ENCODE data around the gene AKR1B1.

AKR1B1 gene

DNA sequence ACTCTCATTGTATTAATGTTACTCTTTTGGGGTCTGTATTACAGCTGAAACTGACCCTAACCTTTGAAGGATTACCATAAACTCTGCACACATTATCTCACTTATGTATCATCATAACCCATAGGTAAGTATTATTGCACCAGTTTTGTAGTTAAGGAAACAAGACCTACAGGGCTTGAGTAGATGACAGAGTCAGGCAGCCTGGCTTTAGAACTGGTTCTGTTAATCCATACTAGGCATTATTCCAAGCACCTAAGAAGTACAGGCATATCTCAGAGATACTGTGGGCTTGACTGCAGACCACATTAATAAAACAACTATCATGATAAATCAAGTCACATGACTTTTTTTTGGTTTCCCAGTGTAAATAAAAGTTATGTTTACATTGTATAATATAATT lies 17.1 kb upstream of the AKR1B1 start:
- Histone ChIP-seq H3K27ac (no peak overlapping the region), H3K27me3 (replicated peaks) (no peaks in the 10 kb centered on the region), H3K36me3 (replicated peaks) (no peaks in the 10 kb centered on the region), H3K4me3 (ENCODE audit: low read depth, low read length) (no peak overlapping the region)
- DNase-seq: no peak
- in situ Hi-C loops (cut with HindIII; ENCODE audit: low pct_ligation_motif_present, low sequenced_read_pairs): no loop called here
- TF ChIP-seq, protein P1, sequence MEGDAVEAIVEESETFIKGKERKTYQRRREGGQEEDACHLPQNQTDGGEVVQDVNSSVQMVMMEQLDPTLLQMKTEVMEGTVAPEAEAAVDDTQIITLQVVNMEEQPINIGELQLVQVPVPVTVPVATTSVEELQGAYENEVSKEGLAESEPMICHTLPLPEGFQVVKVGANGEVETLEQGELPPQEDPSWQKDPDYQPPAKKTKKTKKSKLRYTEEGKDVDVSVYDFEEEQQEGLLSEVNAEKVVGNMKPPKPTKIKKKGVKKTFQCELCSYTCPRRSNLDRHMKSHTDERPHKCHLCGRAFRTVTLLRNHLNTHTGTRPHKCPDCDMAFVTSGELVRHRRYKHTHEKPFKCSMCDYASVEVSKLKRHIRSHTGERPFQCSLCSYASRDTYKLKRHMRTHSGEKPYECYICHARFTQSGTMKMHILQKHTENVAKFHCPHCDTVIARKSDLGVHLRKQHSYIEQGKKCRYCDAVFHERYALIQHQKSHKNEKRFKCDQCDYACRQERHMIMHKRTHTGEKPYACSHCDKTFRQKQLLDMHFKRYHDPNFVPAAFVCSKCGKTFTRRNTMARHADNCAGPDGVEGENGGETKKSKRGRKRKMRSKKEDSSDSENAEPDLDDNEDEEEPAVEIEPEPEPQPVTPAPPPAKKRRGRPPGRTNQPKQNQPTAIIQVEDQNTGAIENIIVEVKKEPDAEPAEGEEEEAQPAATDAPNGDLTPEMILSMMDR (IDR thresholded peaks at IDR 0.05; ENCODE audit: low read depth, low read length, missing control alignments): no peak

DNA sequence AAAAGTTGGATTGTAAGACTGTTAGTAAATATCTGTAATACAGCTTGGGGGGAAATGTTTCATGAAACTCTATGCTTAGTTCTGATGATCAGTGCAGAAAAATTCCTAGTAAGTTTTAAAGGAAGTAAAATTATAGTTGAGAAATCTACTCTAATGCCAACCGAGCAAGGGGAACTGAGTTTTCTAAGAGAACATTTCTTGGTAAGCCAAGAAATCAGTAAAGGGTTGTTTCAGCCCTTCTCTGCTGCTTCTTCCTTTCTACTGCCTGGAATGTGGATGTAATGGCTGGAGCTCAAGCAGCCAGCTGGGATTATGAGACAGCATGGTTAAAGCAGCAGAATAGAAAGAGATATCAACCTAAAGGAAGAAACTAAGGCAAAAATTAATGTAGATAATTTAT lies 15.9 kb upstream of the AKR1B1 start:
- Histone ChIP-seq H3K27ac (no peak overlapping the region), H3K36me3 (replicated peaks) (no peaks in the 10 kb centered on the region), H3K4me3 (ENCODE audit: low read depth, low read length) (no peak overlapping the region), H3K27me3 (replicated peaks) (no peaks in the 10 kb centered on the region)
- no peak for DNase-seq
- in situ Hi-C loops (cut with HindIII; ENCODE audit: low pct_ligation_motif_present, low sequenced_read_pairs): no loop called here
- TF ChIP-seq, protein P1 (IDR thresholded peaks at IDR 0.05; ENCODE audit: low read depth, low read length, missing control alignments): no peak

DNA sequence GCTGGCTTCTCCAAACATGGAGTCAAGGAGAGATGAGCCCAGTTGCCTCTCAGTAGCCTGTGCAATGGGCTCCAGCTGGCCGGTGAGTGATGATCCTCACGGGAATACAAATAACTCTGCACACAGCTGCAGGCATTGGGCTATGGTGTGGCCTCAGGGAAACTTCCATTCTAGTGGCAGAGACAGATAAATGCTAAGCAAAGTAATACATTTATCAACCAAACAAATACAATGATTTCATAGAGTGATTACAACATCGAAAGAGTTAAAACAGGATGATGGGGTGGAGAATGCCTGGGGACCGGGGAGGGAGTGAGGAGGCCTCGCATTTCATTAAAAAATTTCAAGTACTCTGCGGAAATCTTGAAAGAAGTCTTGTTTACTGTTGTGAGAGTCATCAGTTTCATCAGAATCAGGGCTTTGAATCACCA lies 15.0 kb upstream of the AKR1B1 start:
- Histone ChIP-seq H3K4me3 (ENCODE audit: low read depth, low read length) (no peak overlapping the region), H3K36me3 (replicated peaks) (no peaks in the 10 kb centered on the region), H3K27ac (no peak overlapping the region), H3K27me3 (replicated peaks) (no peaks in the 10 kb centered on the region)
- in situ Hi-C loops (cut with HindIII; ENCODE audit: low pct_ligation_motif_present, low sequenced_read_pairs): no loop called here
- TF ChIP-seq, protein P1 (IDR thresholded peaks at IDR 0.05; ENCODE audit: low read depth, low read length, missing control alignments): no peak
- DNase-seq: peak; percentile 20

DNA sequence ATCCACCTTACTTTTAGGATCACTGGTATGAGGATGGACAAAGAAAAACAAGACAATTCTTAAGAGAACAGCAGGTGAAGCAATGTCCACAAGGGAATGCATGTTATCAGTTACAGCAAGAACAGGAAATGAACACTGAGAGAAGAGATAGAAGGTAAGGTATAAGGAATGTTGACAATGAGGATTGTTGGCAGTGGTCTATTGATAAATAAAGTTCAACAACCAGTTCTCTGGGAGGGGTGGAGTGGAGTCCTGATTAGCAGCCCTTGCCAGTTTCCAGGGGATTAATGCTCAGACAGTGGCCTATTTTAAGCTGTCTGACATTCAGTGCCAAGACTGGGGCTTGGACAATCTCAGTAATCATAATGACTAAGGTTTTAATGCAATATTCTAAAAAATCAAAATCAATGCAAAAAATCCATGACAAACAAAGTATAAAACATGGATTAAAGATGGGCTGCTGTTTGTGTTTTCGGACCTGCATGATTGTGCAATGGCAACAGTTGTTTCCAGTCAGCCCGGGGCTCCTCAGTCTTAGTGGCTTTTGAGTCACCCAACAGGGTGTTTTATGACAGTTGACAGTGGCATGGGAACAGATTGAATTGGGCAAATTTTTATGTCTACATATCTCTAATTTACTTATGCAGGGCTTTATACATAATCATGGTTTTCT lies 13.8 kb upstream of the AKR1B1 start:
- TF ChIP-seq, protein P1 (IDR thresholded peaks at IDR 0.05; ENCODE audit: low read depth, low read length, missing control alignments): no peak
- Histone ChIP-seq H3K27ac (no peak overlapping the region), H3K36me3 (replicated peaks) (no peaks in the 10 kb centered on the region), H3K4me3 (ENCODE audit: low read depth, low read length) (no peak overlapping the region), H3K27me3 (replicated peaks) (no peaks in the 10 kb centered on the region)
- in situ Hi-C loops (cut with HindIII; ENCODE audit: low pct_ligation_motif_present, low sequenced_read_pairs): no loop called here
- no peak for DNase-seq

DNA sequence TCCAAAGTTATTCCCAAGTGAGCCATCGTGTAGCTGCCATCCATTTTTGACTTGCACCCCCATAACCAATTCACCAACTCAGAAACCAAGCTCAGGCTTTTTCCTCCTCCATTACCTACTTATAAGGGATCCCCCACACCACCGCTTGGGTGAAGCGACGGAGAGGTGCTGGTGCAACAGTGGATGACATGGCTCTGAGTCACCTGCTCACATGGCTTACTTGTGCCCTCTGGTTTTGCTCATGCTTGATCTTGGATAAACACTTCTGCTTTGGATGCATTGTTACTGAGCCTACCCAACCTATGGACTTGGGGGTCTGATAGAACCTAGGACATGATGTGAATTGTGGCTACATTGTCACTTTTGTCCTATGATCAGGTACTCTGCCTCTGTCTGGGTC lies 12.0 kb upstream of the AKR1B1 start:
- DNase-seq: peak; percentile 79
- TF ChIP-seq, protein P1 (IDR thresholded peaks at IDR 0.05; ENCODE audit: low read depth, low read length, missing control alignments): no peak
- in situ Hi-C loops (cut with HindIII; ENCODE audit: low pct_ligation_motif_present, low sequenced_read_pairs): no loop called here
- Histone ChIP-seq H3K27ac (no peak overlapping the region), H3K4me3 (ENCODE audit: low read depth, low read length) (no peak overlapping the region), H3K36me3 (replicated peaks) (no peaks in the 10 kb centered on the region), H3K27me3 (replicated peaks) (no peaks in the 10 kb centered on the region)

DNA sequence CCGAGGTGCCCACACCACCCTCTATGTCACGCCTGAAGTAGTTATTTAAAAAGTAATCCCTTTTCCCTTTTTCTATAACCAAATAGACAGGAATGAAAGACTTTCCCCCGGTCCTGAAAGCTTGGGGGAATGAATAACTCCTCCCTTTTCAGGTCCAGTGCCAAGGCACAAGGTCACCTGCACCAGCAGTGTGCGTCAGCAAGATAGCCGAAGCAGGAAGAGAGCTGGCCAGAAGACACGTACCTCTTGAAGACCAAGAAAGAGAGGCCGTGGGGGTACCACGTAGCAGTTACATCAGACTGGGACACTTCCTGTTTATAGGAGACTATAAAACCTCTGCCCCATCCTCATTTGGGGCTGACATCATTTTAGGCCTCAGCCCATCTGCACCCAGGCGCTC lies 10.7 kb upstream of the AKR1B1 start:
- H3K4me3 ChIP-seq (ENCODE audit: low read depth, low read length): no peak overlapping the region
- no peak for DNase-seq
- in situ Hi-C loops (cut with HindIII; ENCODE audit: low pct_ligation_motif_present, low sequenced_read_pairs): no loop called here
- no peaks in the 10 kb centered on the region for H3K27me3 ChIP-seq (replicated peaks)
- TF ChIP-seq, protein P1 (IDR thresholded peaks at IDR 0.05; ENCODE audit: low read depth, low read length, missing control alignments): no peak
- H3K36me3 ChIP-seq (replicated peaks): no peaks in the 10 kb centered on the region
- H3K27ac ChIP-seq: no peak overlapping the region

Data from brain microvascular endothelial cell (primary cell).